ENCODE data around the gene HERPUD1. TPM values are rescaled to one million over a fixed set of nuclear protein-coding genes. Genes with fewer than 3 reads are reported as not detected.

The HERPUD1 gene
- total RNA-seq, 1 experiment from 2014 or later: 28.9 TPM

DNA sequence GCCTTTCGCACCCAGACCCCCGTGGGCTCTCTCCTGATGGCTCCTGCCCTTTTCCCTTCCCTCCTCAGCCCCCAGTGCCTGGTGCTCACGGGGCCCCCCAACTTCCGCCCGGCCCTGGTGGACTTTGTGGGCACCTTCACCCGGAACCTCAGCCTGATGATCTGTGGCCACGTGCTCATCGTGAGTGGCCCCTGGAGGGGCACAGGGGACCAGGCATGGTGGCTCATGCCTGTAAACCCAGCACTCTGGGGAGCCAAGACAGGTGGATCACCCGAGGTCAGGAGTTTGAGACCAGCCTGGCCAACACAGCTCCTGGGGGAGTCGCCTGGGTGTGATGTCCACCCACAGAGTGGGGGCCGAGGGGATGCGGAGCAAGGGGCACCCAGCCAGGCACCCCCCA lies 45.6 kb upstream of the HERPUD1 start:
- Histone ChIP-seq H2BK120ac (ENCODE audit: low read depth, low read length, poor library complexity, severe bottlenecking) (no peak overlapping the region), H3K4me1 (ENCODE audit: insufficient read depth, low read length) (no peaks in the 10 kb centered on the region), H3K27me3 (ENCODE audit: insufficient read depth, low read length) (no peaks in the 10 kb centered on the region), H2BK12ac (ENCODE audit: insufficient read length, low read depth, low read length) (no peak overlapping the region), H3K79me2 (ENCODE audit: insufficient read depth, low read length) (no peaks in the 10 kb centered on the region), H3K14ac (ENCODE audit: insufficient read depth, low read length) (no peak overlapping the region; the same call in 1 of the 2 replicates), H3K27ac (ENCODE audit: insufficient read length, low read depth, low read length) (no peak overlapping the region), H2AFZ (ENCODE audit: low read length) (no peak overlapping the region), H4K8ac (replicated peaks; ENCODE audit: insufficient read length, low read depth, low read length) (no peak overlapping the region), H3K18ac (ENCODE audit: insufficient read length, low read depth, low read length) (no peak overlapping the region), H3K4me2 (ENCODE audit: insufficient read depth, insufficient read length, low read length) (no peak overlapping the region), H2AK5ac (ENCODE audit: insufficient read length, low read length) (no peak overlapping the region), H4K5ac (ENCODE audit: insufficient read length, low read depth, low read length) (no peak overlapping the region), H3K23me2 (ENCODE audit: insufficient read length, low read depth, low read length, poor library complexity, severe bottlenecking) (no peaks in the 10 kb centered on the region), H2BK20ac (ENCODE audit: low read depth, low read length, poor library complexity, severe bottlenecking) (no peak overlapping the region), H3T11ph (ENCODE audit: low read length) (no peak overlapping the region), H3K9ac (ENCODE audit: extremely low read depth, insufficient read length, low read length) (no peak overlapping the region), H4K20me1 (ENCODE audit: control insufficient read depth, insufficient read depth, insufficient read length) (no peaks in the 10 kb centered on the region), H3K23ac (ENCODE audit: insufficient read length, low read depth, low read length) (no peak overlapping the region), H2BK5ac (ENCODE audit: insufficient read length, low read length) (no peak overlapping the region), H3K79me1 (ENCODE audit: insufficient read depth, low read depth, low read length, poor library complexity, severe bottlenecking) (no peaks in the 10 kb centered on the region), H3K56ac (ENCODE audit: insufficient read length, low read depth, low read length) (no peak overlapping the region), H3K4ac (ENCODE audit: low read depth, low read length) (no peak overlapping the region), H4K91ac (ENCODE audit: insufficient read length, low read depth, low read length) (no peak overlapping the region), H3K9me3 (ENCODE audit: control insufficient read depth, low read depth, low read length) (peaks cover 11% of the 10 kb centered on the region), H2BK15ac (ENCODE audit: low read depth, low read length) (no peak overlapping the region)
- peaks cover 20 to 23% of the 10 kb centered on the region in 2 experiments for H3K9me3 Mint-ChIP-seq
- no peak for DNase-seq
- H3K4me1 Mint-ChIP-seq: no peaks in the 10 kb centered on the region
- TF ChIP-seq, protein P1, sequence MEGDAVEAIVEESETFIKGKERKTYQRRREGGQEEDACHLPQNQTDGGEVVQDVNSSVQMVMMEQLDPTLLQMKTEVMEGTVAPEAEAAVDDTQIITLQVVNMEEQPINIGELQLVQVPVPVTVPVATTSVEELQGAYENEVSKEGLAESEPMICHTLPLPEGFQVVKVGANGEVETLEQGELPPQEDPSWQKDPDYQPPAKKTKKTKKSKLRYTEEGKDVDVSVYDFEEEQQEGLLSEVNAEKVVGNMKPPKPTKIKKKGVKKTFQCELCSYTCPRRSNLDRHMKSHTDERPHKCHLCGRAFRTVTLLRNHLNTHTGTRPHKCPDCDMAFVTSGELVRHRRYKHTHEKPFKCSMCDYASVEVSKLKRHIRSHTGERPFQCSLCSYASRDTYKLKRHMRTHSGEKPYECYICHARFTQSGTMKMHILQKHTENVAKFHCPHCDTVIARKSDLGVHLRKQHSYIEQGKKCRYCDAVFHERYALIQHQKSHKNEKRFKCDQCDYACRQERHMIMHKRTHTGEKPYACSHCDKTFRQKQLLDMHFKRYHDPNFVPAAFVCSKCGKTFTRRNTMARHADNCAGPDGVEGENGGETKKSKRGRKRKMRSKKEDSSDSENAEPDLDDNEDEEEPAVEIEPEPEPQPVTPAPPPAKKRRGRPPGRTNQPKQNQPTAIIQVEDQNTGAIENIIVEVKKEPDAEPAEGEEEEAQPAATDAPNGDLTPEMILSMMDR (conservative IDR thresholded peaks at IDR 0.05): no peak
- peaks cover 6% of the 10 kb centered on the region for H3K27me3 Mint-ChIP-seq (ENCODE audit: low read depth)
- peaks cover 10 to 15% (median 14%) of the 10 kb centered on the region in 3 experiments for H3K36me3 Mint-ChIP-seq (ENCODE audit: insufficient read depth in 1 of 3, low read depth in 3 of 3)
- no peak overlapping the region for H3K4me3 Mint-ChIP-seq
- no CpG with 5 or more reads among the region's 12 CpGs for WGBS (ENCODE audit: extremely low coverage, insufficient read length, low lambda C conversion rate)
- no peak overlapping the region for H3K27ac Mint-ChIP-seq

All from H9 (cell line).